ENCODE data around the gene MROH9.

GRCh38 chr1:170929835-170930554 lies 5.3 kb upstream of the MROH9 start:
- TF ChIP-seq CTCF (conservative IDR thresholded peaks at IDR 0.05 in 1 of 2, IDR thresholded peaks at IDR 0.05 in 1 of 2; ENCODE audit: extremely low read depth in 1 of 2, insufficient read depth in 1 of 2, low read depth in 1 of 2, low read length in 2 of 2) (peak; percentile 70 to 79), EZH2 (IDR thresholded peaks at IDR 0.05; ENCODE audit: borderline replicate concordance, low read length) (no peak)
